Measurements from ENCODE around the gene HSD17B11.

DNA sequence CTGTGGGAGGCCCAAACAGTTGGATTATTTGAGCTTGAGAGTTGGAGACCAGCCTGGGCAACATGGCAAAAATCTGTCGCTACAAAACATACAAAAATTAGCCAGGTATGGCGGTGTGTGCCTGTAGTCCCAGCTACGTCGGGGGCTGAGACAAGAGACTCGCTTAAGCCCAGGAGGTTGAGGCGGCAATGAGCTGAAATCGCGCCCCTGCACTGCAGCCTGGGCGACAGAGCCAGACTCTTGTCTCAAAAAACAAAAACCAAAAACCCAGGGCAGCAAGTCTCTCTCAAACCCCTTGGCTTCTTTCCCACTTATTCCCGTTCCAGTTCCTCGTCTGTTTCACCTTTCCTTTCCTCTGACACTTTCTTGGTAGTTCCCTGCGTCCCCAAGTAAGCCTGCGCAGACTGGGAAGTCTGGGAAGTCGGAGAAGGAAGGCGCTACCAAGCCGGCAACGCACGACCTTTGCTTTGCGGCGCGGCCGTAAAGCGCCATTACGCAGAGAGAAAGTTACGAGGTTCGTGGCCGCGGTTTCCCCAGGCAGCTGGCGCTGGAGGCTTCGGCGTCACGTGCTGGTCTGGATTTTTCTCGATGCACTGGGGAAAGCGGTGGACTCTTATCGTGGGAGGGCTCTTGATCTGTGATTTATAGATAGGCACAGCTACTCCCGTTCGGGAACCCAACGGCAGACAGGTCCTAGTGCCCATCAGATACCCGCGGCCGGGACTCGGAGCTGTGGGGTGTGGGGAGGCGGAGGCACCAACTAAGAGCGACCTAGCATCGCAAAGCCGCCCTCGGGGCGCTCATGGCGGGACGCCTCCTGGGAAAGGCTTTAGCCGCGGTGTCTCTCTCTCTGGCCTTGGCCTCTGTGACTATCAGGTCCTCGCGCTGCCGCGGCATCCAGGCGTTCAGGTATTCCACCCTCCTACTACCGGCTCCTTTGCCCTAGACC, 31.4 kb upstream of the HSD17B11 start, which contains the start of gene NUDT9:
- TF ChIP-seq, protein P1, sequence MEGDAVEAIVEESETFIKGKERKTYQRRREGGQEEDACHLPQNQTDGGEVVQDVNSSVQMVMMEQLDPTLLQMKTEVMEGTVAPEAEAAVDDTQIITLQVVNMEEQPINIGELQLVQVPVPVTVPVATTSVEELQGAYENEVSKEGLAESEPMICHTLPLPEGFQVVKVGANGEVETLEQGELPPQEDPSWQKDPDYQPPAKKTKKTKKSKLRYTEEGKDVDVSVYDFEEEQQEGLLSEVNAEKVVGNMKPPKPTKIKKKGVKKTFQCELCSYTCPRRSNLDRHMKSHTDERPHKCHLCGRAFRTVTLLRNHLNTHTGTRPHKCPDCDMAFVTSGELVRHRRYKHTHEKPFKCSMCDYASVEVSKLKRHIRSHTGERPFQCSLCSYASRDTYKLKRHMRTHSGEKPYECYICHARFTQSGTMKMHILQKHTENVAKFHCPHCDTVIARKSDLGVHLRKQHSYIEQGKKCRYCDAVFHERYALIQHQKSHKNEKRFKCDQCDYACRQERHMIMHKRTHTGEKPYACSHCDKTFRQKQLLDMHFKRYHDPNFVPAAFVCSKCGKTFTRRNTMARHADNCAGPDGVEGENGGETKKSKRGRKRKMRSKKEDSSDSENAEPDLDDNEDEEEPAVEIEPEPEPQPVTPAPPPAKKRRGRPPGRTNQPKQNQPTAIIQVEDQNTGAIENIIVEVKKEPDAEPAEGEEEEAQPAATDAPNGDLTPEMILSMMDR (IDR thresholded peaks at IDR 0.05) = no peak
- peak; percentile 30 for TF ChIP-seq EZH2 (IDR thresholded peaks at IDR 0.05)
